ENCODE results near the gene UTRN.

Gene UTRN

DNA sequence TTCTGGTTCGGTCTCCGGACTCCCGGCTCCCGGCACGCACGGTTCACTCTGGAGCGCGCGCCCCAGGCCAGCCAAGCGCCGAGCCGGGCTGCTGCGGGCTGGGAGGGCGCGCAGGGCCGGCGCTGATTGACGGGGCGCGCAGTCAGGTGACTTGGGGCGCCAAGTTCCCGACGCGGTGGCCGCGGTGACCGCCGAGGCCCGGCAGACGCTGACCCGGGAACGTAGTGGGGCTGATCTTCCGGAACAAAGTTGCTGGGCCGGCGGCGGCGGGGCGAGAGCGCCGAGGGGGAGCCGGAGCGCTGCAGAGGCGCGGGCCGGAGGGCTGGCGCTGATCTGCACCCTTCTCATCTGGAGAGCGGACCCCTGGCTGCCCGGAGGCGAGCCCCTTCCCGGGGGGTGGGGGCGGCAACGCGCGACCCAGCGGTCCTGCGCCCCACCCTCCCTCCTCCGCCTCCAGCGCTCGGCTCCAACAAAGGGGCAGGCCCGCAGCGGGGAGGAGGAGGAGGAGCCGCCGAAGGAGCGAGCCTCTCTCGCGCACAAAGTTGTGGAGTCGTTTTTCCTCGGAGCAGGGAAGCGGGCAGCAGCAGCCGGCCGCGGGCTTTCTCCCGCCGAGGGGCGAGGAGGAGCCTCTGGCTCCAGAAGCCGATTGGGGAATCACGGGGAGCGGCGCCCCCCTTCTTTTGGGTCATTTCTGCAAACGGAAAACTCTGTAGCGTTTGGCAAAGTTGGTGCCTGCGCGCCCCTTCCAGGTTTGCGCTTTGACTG, at the start of gene UTRN:
Gene UTRN (plus strand): TSS at position 553 of the 765 bp plus-strand sequence. CDS start 6,494 bp downstream, outside the sequence.
- peak; percentile 50 for DNase-seq (ENCODE audit: low spot score)

DNA sequence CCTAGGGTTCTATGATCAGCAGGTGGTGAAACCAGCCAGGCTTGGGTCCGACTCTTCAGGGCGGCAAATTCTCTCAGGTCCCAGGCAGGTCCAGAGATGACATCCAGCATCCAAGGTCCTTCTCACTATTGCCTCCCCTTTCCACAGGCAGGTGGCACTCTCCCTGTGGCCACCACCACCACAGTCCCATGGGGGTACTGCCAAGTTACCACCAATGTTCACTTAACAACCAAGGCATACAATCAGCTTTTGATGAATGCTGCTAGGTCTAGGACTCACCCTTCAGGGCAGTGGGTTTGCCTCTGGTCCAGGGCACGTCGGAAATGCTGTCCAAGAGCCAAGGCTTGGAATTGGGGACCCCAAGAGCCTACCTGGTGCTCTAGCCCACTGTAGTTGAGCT, 40.4 kb upstream of the UTRN start:
- DNase-seq (ENCODE audit: low spot score), result no peak

DNA sequence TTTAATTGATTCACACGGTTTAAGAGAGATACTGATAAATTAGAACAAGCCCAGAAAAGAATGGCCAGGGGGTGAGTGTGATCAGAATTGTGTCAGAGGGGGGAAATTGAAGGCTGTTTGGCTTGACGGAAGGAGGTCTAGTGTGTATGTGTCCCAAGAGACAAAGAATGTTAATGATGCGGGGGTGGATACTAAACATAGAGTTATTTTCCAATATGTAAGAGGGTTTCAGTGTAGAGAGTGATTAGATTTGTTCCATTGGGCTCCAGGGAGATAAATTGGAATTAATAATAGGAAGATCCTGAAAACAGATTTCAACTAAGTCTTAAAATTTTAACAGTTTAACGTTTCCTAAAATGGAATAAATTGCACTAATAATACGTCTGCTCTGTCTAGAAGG, 38.1 kb upstream of the UTRN start:
- no peak for DNase-seq (ENCODE audit: low spot score)

DNA sequence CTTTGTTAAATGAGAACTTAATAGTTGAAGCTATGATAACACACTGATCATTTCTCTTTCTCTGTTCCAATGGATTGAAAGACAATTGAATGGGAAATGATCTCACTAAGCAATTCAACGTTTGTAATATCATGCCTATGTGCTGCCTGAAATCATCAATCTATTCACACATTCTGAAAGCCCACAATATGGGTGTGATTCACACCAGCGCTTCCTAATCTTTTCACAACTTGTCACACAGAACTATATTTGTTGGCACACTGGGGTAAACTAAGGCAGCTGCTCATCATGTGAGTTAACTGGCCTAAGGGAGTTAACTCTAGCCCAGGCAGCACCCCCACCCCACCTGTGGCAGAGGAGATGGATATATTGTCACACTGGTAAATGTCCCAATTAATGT, 37.1 kb upstream of the UTRN start:
- DNase-seq (ENCODE audit: low spot score), result no peak

DNA sequence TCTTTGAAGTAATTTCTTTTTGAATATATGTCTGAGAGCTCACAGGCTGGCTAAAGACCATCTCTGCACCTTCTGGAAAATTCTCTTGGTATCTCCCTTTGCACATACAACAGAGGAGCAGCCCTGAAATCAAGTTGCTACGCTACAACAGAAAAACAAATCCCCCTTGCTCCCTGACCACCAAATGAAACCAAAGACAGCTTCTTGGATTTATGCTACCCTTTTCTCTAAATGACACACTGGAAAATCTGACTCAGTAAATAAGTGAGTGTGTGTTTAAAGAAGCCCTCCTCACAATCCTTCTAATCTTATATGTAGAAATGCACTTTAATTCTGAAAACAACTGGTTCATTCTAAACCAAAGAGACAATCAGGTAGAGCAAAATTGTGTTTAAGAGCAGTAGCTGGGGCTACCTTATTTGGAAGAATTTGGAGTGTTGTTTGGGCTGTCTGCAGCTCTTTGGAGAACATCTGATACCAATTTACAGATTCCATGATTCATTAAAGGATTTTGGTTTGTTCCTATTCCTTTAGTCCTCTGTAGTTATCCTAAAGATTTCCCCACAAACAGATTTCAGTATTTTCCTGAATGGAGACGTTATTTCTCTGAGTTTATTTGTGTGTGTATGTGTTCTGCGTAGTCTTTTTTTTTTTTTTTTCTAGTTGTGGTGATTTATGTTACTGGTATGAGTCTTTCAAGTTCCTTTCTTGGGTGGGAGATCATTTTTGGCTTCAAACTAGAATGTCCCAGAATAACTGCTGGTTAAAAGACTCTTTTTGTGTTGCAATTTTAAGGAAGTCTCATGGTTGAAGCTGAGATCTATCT, 36.4 kb upstream of the UTRN start:
- DNase-seq (ENCODE audit: low spot score), result no peak

DNA sequence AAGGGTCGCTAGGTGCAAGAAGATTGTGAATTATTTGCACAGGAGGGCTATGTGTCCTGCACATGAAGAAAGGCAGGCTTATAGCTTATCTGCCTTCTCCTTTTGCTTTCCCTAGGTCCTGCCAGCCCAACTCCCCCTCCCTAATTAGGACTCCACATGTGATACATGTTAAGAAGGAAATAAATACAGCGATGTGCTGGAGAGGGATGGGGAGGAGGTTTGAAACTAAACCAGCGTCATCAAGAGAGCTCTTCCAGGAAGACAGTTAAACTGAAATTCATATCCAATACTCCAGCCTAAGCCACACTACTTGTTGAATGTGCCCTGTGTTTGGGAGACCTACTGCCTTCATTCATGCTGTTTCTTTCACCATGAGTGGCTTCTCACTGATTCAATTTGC, 34.9 kb upstream of the UTRN start:
- no peak for DNase-seq (ENCODE audit: low spot score)

DNA sequence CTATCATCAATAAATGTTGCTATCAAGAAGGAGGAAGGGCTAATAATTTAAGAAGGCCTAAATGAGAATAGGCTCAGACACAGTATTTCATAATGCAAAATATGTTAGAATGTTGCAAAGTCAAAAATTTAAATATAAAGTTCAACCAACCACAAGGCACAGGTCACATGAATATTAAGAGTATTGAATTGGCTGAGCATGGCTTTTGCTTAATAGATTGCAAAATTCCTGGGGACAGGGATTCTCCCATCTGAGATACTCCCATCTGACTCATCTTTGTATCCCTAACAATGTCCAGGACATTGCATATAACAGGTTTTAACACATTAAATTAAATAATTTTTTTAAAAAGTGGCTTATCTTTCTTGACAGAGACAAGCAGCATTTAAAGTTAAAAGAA, 32.9 kb upstream of the UTRN start:
- DNase-seq (ENCODE audit: low spot score), result no peak

DNA sequence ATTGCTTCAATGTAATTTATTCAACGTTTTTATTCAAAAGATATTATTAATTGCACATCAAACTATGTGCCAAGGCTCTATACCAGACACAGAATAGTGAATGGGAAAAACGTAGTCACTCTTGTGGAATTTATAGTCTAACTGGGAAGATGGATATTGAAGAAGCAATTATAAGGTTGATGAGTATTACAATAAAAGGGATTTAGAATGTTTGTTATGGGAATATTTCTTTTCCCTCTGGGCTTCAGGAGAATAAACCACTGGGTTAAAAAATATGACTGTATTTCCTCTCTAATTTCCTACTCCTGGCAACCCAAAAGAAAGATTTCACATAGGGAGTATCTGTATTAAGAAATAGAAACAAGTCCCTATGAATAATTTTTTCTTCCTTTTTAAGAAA, 25.1 kb upstream of the UTRN start:
- no peak for DNase-seq (ENCODE audit: low spot score)

DNA sequence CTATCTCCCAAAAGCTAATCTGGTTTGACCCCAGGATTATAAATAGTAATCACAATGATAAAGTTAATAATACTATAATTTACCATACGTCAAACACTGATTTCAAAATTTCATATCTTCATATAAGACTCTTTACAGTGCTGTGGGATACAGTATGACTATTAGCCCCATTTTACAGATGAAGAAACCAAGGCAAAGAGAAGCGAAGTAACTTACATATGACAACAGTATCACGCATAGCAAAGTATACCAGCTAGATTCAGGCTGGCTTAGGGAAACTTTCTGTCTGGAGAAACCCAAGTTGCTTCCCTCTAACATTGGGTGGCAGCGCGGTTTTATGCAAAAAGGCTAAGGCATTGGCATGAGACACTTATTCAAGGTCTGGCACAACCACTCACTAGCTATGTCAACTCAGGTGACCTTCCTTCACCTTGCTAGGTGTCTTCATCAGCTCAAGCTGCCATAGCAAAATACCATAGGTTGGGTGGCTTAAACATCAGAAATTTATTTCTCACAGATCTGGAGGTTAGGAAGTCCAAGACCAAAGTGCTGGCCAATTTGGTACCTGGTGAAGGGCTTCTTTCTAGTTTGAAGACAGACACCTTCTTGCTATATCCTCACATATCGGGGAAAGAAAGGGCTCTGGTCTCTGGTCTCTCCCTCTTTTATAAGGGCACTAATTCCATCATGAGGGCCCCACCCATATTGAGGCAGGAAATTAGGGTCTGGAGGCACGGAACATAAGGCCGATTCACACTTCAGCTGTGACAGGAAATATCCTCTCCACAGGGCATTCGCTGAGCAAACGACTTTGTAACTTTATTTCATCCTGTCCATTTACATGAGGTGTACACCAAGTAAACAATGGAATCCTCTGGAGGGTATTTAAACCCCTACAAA, 22.4 kb upstream of the UTRN start:
- no peak for DNase-seq (ENCODE audit: low spot score)

DNA sequence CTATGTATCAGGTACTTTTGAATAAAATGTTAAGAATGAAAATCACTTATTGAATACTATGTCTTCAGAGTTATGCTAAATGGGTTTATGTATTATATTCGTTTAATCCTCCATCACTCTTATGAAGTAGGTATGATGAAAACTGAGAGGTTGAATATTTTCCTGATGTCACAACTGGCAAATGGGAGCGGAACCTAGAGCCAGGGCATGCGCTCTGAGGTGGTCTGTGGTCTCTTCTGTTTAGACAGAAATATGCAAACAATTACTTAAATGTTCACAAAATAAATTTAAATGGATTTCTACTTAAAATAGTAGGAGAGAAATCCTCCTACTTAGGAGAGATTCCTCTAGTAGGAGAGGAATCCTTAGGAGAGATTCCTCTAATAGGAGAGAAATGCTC, 21.3 kb upstream of the UTRN start:
- no peak for DNase-seq (ENCODE audit: low spot score)

DNA sequence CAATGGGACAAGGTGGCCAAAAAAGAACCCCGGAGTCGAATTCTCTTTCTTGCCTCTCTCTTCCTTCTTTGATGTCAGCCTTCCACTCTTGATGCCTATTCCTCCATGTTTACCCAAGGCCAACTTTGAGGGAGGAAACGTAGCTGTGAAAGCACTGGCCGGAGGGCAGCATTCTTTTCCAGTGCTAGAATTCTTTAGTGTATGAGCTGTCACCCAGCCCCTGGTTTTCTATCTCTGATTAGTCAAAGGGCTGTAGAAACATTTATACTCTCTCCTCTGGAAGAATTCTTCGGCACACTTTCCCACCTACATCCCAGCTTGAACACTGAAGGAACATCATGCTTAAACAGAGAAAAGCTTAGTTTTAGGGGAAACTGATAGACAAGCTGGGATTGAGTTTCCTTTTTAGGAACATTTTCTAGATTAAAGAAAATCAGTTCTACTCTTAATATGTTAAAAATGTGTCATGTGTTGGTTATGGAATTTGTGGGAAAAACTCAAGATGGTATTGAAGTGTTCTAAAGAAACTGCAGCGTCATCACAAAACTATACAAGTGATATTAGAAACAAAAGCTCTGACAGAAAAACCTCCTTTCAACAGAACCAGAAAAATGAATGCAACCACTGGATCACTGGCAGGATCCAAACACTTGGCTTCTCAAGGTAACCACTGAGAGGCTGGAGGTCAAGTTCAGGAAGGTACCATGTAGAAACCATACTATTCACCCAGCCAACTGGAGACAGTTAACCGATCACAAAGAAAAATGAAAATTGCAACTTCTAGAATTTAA, 20.7 kb upstream of the UTRN start:
- DNase-seq (ENCODE audit: low spot score), result no peak

DNA sequence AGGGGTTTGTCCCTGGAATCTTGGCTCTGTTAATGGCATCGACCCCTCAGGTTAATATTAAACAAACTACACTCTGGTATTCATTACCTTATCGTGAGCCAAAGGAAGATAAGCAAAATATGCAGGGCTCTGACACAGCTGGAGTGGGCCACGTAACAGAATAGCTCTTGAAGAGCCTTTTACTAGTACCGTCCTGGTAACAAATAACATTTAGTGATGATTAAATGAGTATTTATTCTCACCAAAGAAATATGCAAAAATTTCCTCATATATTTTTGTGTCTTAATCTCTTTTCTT, 20.1 kb upstream of the UTRN start:
- no peak for DNase-seq (ENCODE audit: low spot score)

DNA sequence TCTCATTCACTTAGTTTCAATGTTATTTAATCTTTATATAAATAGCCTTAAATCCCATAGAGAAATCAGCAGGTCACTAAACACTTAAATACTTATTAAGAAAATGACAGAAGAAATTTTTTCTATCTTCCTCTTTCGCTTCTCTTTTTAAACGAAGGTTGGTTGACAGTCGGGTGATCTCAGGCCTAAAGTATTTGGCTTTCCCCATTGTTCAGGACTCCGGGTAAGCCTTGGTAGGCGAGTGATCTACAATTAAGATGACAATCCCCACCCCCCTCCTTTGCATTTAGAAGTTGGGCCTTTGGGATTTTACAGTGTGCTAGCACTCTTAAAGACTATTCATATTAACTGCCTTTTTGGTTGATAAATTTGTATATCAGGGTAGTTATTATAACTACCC, 19.7 kb upstream of the UTRN start:
- no peak for DNase-seq (ENCODE audit: low spot score)

DNA sequence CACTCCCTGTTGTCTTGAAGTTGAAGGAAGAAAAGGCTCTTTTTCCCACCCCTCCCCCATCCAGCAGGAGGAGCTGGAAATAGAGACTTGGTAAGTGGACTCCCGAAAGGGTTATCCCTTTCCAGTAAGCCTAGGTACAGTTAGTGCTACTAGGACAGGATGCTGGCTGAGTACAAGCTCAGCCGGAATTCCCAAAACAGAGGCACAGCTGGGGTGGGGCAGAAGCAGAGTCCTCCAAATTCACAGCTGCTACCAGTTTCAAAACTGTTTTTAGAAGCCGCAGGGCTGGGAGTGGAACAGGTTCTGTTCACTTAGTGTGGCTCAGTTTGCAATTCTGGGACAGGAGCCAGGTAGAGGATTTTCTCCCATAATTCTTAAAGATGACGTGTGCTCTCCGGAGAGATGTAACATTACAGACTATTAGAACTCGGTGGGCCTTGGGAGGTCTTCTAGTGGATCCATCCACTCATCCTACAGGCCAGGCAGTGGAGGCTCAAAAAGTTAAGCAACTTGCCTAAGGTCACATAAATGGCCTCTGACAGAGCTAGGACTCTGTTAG, 19.0 kb upstream of the UTRN start:
- no peak for DNase-seq (ENCODE audit: low spot score)

DNA sequence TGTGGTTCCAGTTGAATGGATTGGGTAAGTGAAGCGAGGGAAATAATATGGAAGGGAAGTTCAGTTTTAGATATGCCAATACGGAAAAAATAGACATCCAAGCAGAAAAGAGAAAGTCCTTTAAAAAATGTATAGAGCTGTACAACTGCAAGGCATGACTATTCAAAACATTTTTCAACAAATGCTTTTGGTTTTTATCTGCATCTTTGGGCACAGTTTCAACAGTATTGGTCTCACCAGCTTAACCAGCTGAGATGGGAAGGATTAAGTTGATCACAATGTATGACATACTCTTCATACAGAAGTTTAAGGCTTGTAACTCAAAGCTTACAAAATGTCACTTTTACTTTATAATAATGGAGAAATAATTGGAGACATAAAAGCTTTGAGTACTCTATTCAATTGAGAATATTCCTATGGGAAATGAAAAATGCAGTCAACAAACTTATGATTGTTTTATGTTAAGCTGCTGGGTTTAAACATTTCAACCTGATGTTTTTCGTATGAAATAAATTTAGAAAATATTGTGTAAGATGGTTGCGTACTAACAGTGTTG, 16.3 kb upstream of the UTRN start:
- no peak for DNase-seq (ENCODE audit: low spot score)

DNA sequence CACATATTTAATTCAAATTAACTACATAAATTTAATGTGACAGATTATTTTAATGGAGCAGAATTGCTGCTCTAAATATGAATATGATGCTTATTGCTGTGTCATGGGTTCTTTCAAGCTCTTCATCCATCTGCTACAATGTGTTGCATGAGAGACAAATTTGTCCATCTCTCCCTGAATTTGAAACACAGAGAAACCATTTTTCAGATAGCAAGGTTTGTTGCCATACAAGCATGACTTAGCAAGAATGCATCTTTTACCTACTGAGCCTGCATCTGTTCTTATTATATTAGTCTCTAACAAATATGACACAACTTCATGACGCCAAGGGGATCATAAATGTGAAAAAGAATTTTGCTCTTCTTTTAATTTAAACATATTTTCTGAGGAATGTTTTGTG, 8.0 kb upstream of the UTRN start:
- DNase-seq (ENCODE audit: low spot score), result no peak

DNA sequence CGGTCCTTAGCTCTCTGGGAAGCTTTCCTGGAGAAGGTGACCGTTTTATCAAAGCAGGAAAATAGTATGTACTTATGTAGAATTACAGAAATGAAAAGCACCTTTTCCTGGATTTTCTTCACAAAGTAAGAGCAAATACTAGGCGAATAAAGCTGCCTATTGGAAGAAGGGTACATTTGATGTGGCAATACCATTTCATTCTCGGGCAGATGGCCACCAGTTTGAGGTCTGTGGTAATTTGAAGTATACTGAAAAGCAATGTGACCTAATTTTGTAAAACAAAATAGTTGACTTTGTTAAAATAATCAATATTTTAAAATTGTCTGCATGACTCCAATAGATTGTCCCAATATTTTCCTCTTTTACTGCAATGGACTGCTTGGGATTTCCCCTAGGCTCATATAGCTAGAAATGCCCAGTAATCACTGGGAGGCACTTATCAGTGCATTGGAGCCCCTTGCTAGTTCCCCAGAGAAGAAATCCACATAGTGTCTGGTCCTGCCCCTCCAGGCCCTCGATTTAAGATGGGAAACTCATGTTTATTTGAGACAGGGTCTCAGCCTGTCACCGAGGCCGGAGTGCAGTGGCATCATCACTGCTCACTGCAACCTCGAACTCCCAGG, 7.4 kb upstream of the UTRN start:
- DNase-seq (ENCODE audit: low spot score), result no peak

DNA sequence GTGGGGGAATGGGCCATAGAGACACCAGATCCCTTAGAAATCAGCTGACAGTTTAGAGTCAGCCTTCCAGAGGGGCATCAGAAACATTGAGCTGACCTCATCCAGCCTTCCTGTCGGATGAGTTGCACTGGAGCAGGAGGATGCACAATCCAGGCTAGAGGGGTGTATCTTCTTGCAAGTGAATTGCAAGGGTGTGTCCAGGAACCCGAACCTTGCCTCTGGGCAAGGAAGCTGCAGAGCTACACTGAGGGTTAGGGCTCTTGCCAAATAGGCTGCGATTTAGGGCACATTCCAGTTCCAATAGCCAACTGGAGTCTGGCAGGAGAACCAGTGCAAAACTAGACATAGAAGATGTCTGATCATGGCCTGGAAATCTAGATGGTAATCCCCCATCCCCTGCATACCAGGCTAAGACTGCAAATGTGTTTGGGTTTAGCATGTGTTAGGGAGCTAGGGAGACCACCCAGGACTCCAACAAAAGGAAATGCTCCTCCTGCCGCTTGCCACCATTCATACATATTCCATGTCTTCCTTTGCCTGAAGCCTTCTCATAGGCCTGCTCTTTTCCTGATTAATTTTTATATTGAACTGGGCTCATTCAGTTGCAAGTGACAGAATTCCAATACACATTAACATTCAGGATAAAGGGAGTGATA, 6.3 kb upstream of the UTRN start:
- no peak for DNase-seq (ENCODE audit: low spot score)

DNA sequence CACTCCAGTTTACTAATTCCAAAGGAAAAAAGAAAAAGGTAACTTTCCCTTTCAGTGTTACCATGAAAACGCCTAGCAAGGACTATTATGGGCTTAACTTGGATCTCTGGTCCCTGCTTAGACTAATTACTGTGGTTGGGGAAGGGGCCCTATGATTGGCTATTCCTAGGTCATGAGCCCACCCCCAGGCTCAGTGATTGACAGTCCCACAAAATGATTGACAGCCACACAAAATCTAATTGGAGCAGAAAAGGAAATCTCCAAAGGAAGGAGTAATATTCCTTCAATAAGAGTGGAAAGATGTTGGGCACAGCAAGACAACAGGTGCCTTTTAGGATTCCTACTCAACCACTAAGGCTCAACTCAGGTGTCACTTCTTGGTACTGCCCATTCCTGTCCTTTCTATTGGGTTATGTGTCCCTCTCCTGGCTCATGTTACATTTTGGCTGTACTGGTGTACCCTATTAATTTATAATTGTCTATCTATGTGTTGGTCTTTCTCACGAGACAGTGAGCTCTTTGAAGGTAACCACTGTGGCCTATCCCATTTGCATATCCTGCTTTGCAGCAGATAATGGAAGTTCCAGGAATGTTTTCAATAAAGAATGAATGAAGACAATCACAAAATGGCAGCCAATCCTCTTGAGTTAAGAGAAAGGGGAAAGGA, 5.5 kb upstream of the UTRN start:
- no peak for DNase-seq (ENCODE audit: low spot score)

Measured in globus pallidus (tissue), 1 donor.